Measurements from ENCODE around the gene SMPD3. TPM values are rescaled to one million over a fixed set of nuclear protein-coding genes. Genes with fewer than 3 reads are reported as not detected.

The SMPD3 gene
- total and polyA plus RNA-seq, 2 of the 8 experiments (the other 6 are each of a cell fraction or from before 2014, with no cell fraction given) = 0.39 to 1.3 TPM

GRCh38 chr16:68416057-68417046 lies 32.0 kb downstream of the SMPD3 start (continued):
- no peak for TF ChIP-seq BCL11A (IDR thresholded peaks at IDR 0.05; ENCODE audit: low read depth in 2 of 2, low read length in 2 of 2)
- TF ChIP-seq ATF2 (IDR thresholded peaks at IDR 0.05; ENCODE audit: low read length) = no peak
- no peak for TF ChIP-seq HDAC6 (IDR thresholded peaks at IDR 0.05; ENCODE audit: low read depth, low read length)
- no peak for TF ChIP-seq POU5F1 (IDR thresholded peaks at IDR 0.05; ENCODE audit: low read depth, low read length)
